ENCODE measurements around the gene PLEKHG7.
"Not testable (repeated sequence)": the region's sequence is repeated elsewhere in the genome, so short reads cannot be mapped to it uniquely, and the experiment has no call there.

PLEKHG7 gene

GRCh38 chr12:92749691-92750090, 46.9 kb downstream of the PLEKHG7 start:
- not testable (repeated sequence) for DNase-seq (ENCODE audit: low read depth in 2 of 2)

DNA sequence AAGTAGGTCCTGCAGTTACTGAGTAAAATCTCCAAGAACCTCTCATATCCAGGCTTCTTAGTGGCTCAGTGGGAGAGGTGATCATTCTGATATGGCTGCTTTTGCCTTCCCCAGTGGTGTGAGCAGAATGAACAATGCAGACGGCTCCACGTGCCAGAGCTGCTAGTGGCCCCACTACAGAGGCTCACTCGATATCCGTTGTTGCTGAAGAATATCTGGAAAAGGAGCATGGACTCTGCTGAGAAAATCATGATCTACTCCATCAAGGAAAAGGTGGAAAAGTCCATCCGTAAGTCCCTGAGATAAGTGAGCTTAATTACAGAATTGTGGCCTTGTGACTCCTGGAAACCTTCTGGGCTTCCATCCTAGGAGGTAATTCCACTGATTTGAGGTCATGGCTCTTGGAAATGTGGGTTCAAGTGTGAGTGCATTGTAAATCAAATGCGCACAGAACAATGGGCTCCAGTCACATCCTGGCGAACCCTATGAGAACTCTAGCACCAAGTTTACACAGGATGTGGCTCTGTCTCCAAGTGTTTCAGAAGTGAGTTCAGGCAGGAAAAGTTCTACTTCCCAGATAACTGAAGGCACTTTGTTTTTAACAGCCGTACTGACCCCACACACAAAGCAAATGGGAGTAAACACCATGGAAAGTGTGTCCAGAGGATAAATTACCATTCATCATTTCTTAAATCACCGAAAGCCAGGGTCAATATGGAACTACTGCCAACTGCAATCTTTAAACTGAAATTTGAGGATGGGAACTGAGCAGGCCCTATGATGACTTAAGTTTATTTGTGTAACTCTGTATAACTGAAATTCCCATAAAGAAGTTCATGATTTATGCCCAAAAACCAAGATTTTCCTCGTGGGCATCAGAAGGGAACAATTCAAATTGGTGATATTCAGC, 51.4 kb downstream of the PLEKHG7 start:
- no peak for DNase-seq (ENCODE audit: low read depth in 2 of 2)

GRCh38 chr12:92756898-92757596, 54.3 kb downstream of the PLEKHG7 start:
- DNase-seq (ENCODE audit: low read depth in 2 of 2) = no peak

- DNase-seq (ENCODE audit: low read depth in 2 of 2) = no peak
These were observed 54.9 kb downstream of the PLEKHG7 start for GRCh38 chr12:92757597-92758121.

- no peak for DNase-seq (ENCODE audit: low read depth in 2 of 2)
These were observed 57.0 kb downstream of the PLEKHG7 start for GRCh38 chr12:92759634-92760268.

- DNase-seq (ENCODE audit: low read depth in 2 of 2) = no peak
These were observed 60.0 kb downstream of the PLEKHG7 start for GRCh38 chr12:92762773-92763172.

DNA sequence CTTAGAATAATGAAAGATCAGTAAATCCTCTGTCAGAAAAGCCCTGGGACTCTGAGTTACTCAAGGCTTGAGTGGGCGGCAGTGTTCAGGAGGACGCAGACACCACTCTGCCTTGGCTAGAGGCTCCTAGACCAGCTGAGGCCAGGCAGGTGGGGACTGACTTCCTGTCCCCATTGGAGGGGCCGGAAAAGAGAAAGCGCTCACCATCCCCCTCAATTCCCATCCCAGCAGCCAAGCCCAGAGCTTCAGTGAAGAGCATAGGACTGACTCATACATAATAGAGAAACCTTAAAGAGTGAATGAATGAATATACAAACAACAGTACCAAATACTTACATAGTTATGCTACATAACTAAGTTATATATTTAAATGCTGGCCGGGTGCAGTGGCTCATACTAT, 62.0 kb downstream of the PLEKHG7 start:
- DNase-seq (ENCODE audit: low read depth in 2 of 2) = no peak

DNA sequence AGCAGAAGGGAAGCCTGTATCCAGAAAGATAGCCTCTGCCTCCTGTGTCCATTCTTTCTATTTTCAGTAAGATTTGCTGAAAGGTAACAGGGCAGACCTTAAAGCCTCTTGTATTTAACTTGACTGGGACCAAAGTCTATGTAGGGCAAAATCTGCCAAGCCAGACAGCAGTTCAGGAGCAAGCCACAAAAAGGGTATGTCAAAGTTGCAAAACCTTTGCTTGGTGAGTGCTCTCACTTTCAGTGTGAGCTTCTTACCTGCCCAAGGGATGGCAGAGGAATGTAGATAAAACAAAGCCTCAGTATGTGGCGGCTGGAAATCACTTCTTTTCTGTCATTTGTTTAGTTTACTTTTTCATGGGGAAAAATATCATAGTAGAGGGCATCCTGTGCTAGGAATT, 63.1 kb downstream of the PLEKHG7 start:
- no peak for DNase-seq (ENCODE audit: low read depth in 2 of 2)

GRCh38 chr12:92769124-92769901, 66.5 kb downstream of the PLEKHG7 start:
- DNase-seq (ENCODE audit: low read depth in 2 of 2) = no peak

GRCh38 chr12:92771001-92771400, 68.2 kb downstream of the PLEKHG7 start:
- no peak for DNase-seq (ENCODE audit: low read depth in 2 of 2)

GRCh38 chr12:92775416-92775815, 72.6 kb downstream of the PLEKHG7 start:
- DNase-seq (ENCODE audit: low read depth in 2 of 2) = no peak

DNA sequence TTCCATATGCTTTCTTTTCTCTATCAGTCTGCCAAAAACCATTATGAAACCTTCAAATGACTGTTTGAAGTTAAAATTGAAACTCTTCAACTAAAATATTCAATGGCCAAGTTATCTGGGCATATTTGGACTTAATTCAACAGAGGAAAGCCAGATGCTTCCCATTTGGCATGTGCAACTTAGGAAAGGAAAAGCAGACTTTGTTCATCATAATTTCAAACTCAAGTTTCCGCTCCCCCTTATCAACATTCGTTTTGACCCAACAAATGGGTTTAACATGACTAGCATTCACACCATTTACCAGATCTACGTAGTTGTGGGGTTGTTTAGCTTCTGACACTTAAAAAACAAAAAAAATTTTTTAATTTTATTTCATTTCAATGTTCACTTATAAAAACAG, 75.7 kb downstream of the PLEKHG7 start:
- no peak for DNase-seq (ENCODE audit: low read depth in 2 of 2)

- DNase-seq (ENCODE audit: low read depth in 2 of 2) = no peak
These were observed 77.1 kb downstream of the PLEKHG7 start for GRCh38 chr12:92779902-92780301.

GRCh38 chr12:92784356-92784755, 81.6 kb downstream of the PLEKHG7 start:
- no peak for DNase-seq (ENCODE audit: low read depth in 2 of 2)

- no peak for DNase-seq (ENCODE audit: low read depth in 2 of 2)
These were observed 82.2 kb downstream of the PLEKHG7 start for GRCh38 chr12:92784797-92785562.

GRCh38 chr12:92785563-92785950, 82.8 kb downstream of the PLEKHG7 start:
- DNase-seq (ENCODE audit: low read depth in 2 of 2) = no peak

DNA sequence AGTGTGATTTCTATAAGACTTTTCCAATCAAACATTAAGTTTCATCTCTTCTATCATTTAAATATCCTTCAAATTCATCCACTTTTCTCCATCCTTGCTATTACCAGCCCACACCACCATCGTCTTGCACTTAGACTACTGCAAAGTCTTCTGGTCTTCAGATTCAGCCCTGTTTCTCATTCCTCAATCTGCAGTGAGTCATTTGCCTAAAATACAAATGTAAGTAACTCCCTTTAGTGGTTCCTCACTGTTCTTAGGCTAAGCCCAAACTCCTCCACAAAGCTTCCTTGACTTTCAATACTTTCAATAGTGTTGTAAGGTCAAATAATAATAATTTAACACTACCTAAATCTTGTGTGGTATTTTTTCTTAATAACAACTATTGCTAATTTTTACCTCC, 83.3 kb downstream of the PLEKHG7 start:
- no peak for DNase-seq (ENCODE audit: low read depth in 2 of 2)

- DNase-seq (ENCODE audit: low read depth in 2 of 2) = not testable (repeated sequence)
These were observed 91.6 kb downstream of the PLEKHG7 start for GRCh38 chr12:92794356-92794755.

DNA sequence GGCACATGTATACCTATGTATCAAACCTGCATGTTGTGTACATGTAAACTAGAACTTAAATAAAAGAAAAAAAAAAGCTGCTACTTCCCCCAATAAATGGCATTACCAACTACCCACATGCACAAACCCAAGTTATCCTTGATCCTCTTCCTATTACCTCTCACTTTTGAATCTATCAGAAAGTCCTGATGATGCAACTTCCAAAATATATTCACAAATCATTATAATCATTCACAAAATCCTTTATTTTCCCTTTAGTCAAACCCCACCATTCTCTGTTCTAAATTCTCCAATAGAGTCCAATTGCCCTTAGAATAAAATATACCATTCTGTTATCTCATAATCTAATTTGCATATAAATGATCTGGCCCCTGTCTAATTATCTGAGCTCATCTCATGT, 92.0 kb downstream of the PLEKHG7 start:
- DNase-seq (ENCODE audit: low read depth in 2 of 2) = no peak

GRCh38 chr12:92796650-92797049, 93.9 kb downstream of the PLEKHG7 start:
- no peak for DNase-seq (ENCODE audit: low read depth in 2 of 2)

DNA sequence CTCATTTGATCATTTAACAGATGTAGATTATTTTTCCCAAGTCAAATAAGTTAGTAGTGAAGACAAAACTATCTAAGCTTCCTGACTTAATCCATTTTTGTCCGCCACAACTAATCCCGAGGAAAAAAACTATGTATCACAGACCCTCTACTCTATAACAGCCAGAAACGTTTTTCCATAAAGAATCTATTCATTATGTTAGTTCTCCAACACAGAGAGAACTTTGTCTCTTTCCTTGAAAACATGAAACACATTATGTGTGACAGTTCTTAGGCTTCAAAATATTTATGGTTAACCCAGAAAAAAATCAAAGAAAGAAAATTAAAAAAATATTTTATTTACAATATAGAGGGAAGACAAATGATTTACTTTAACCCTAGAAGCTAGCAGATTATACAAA, 100.1 kb downstream of the PLEKHG7 start:
- DNase-seq (ENCODE audit: low read depth in 2 of 2) = no peak

Measured in stimulated activated CD4-positive, alpha-beta T cell treated with anti-CD3 and anti-CD28 coated beads, Interleukin-4, amount 100 ng/mL, for 48 hours (primary cell).